DOHH2 (cell line): ENCODE results near the gene TAF5.

ENCODE experiments used
- H3F3A ChIP-seq: fragments of 200-600 bp; sonication (generic), shearing (Covaris generic); 2 replicates; pipeline ENCODE4 v1.6.0; 2016; ENCODE audit warnings: antibody characterized with exemption, mild to moderate bottlenecking; ENCODE audit not compliant: control insufficient read depth, insufficient read depth
- H3K27ac ChIP-seq: fragments of 200-600 bp; sonication (generic); 2 replicates; pipeline ENCODE4 v1.5.1; 2014; ENCODE audit warnings: low read depth, mild to moderate bottlenecking, low read length, moderate library complexity
- H3K27me3 ChIP-seq: fragments of 200-600 bp; sonication (generic); 2 replicates; pipeline ENCODE4 v1.6.1; 2014; ENCODE audit warnings: mild to moderate bottlenecking, low read length, mixed read lengths; ENCODE audit not compliant: control insufficient read depth
- H3K36me3 ChIP-seq: fragments of 200-600 bp; sonication (generic); 2 replicates; pipeline ENCODE4 v1.6.1; 2014; ENCODE audit warnings: mild to moderate bottlenecking, low read length, moderate library complexity, mixed read lengths; ENCODE audit not compliant: control insufficient read depth
- H3K4me1 ChIP-seq: fragments of 200-600 bp; sonication (generic); 2 replicates; pipeline ENCODE4 v1.6.1; 2014; ENCODE audit warnings: mild to moderate bottlenecking, low read length, mixed read lengths; ENCODE audit not compliant: control insufficient read depth
- H3K4me2 ChIP-seq: fragments of 200-600 bp; sonication (generic); 2 replicates; pipeline ENCODE4 v1.6.0; 2014; ENCODE audit warnings: mild to moderate bottlenecking, low read length, moderate library complexity
- H3K4me3 ChIP-seq: fragments of 200-600 bp; sonication (generic); 2 replicates; pipeline ENCODE4 v1.5.1; 2014; ENCODE audit warnings: mild to moderate bottlenecking, low read length, mixed read lengths
- H3K79me2 ChIP-seq: fragments of 200-600 bp; sonication (generic); 2 replicates; pipeline ENCODE4 v1.6.1; 2014; ENCODE audit warnings: mild to moderate bottlenecking, low read length, mixed read lengths; ENCODE audit not compliant: control insufficient read depth
- H3K9me2 ChIP-seq: fragments of 200-600 bp; sonication (generic); replicated peaks from 2 replicates; pipeline ENCODE4 v1.6.1; 2014; ENCODE audit warnings: mild to moderate bottlenecking, low read length, mixed read lengths; ENCODE audit not compliant: control insufficient read depth
- H3K9me3 ChIP-seq: fragments of 200-600 bp; sonication (generic); 2 replicates; pipeline ENCODE4 v1.6.1; 2014; ENCODE audit warnings: antibody characterized with exemption, low read length, mixed read lengths; ENCODE audit not compliant: control insufficient read depth, insufficient read depth
- H4K20me1 ChIP-seq: fragments of 200-600 bp; sonication (generic); 2 replicates; pipeline ENCODE4 v1.6.0; 2014; ENCODE audit warnings: low read depth, mild to moderate bottlenecking, antibody characterized with exemption, low read length, moderate library complexity; ENCODE audit not compliant: control insufficient read depth, insufficient read depth
- CTCF ChIP-seq: fragments of 200-600 bp; sonication (generic); IDR thresholded peaks from one replicate; pipeline ENCODE4 v1.5.1; 2014; ENCODE audit warnings: antibody characterized with exemption, mild to moderate bottlenecking, low read depth, low read length; ENCODE audit not compliant: poor library complexity, severe bottlenecking
- EZH2phosphoT487 ChIP-seq: fragments of 200-600 bp; sonication (generic); IDR thresholded peaks from 2 replicates; pipeline ENCODE4 v1.6.1; 2017; ENCODE audit warnings: borderline replicate concordance, mild to moderate bottlenecking, antibody characterized with exemption, low read length, moderate library complexity, mixed read lengths

Gene TAF5

DNA sequence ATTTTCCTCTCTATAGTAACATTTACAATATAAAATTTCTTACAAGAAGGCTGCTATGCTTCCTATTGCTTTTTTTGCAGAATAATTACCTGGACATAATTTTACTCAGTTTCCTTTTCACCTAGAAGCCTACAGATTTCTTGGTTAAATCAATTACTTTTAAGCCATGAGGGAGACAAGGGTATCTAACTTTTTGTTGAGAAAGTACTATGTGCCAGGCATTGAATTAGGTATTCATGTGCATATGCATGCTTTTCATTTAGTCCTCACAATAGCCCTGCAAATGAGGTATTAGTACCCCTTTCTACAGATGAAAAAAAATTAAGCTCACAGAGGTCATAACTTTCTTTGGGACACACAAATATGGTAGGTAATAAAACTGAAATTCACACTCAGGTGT lies 33.2 kb upstream of the TAF5 start:
- TF ChIP-seq CTCF (no peak), EZH2phosphoT487 (no peak)
- no peak overlapping the region for H3K4me2 ChIP-seq
- H3F3A ChIP-seq, result peaks cover 10% of the 10 kb centered on the region
- no peaks in the 10 kb centered on the region; the same call in 1 of the 2 replicates for H3K79me2 ChIP-seq
- no peaks in the 10 kb centered on the region for H3K9me3 ChIP-seq
- no peak overlapping the region for H3K4me3 ChIP-seq
- no peak overlapping the region for H3K27ac ChIP-seq
- H3K4me1 ChIP-seq, result no peaks in the 10 kb centered on the region
- H3K36me3 ChIP-seq, result peaks cover 60% of the 10 kb centered on the region
- no peaks in the 10 kb centered on the region for H4K20me1 ChIP-seq
- H3K27me3 ChIP-seq, result no peaks in the 10 kb centered on the region
- no peaks in the 10 kb centered on the region for H3K9me2 ChIP-seq

DNA sequence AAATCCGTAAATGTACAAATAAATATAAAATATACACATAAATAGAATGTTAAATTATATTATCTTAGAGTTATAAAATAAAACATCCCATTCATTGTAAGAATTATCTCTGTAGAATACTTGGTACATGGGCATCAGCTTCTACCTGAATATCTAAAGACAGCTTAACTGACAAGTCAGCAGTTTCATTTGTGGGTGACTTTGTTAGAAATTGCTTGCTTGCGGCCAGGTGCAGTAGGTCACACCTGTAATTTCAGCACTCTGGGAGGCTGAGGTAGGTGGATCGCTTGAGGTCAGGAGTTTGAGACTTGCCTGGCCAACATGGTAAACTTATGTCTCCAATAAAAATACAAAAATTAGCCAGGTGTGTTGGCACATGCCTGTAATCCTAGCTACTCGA lies 31.4 kb upstream of the TAF5 start:
- no peaks in the 10 kb centered on the region for H4K20me1 ChIP-seq
- H3K9me2 ChIP-seq, result no peaks in the 10 kb centered on the region
- H3F3A ChIP-seq, result peaks cover 10% of the 10 kb centered on the region
- no peaks in the 10 kb centered on the region for H3K4me1 ChIP-seq
- H3K27ac ChIP-seq, result no peak overlapping the region
- H3K27me3 ChIP-seq, result no peaks in the 10 kb centered on the region
- TF ChIP-seq EZH2phosphoT487 (no peak), CTCF (no peak)
- no peaks in the 10 kb centered on the region for H3K9me3 ChIP-seq
- no peaks in the 10 kb centered on the region; the same call in 1 of the 2 replicates for H3K79me2 ChIP-seq
- H3K36me3 ChIP-seq, result peaks cover 55% of the 10 kb centered on the region
- H3K4me3 ChIP-seq, result no peak overlapping the region
- no peak overlapping the region for H3K4me2 ChIP-seq

GRCh38 chr10:103350175-103350516 lies 17.6 kb upstream of the TAF5 start:
- H3K4me2 ChIP-seq, result peak overlapping the region; percentile 99
- peak overlapping the region; percentile 98 for H3K4me3 ChIP-seq
- no peak for TF ChIP-seq EZH2phosphoT487
- TF ChIP-seq CTCF, result no peak
- no peaks in the 10 kb centered on the region for H3K9me3 ChIP-seq
- peak overlapping the region; percentile 72; the same call in 1 of the 2 replicates for H3K27ac ChIP-seq
- no peaks in the 10 kb centered on the region for H3K9me2 ChIP-seq
- H3F3A ChIP-seq, result 0 out of 2 replicates have a peak, but pooled peaks cover 5% of the 10 kb centered on the region
- H3K36me3 ChIP-seq, result peaks cover 39% of the 10 kb centered on the region
- H3K27me3 ChIP-seq, result no peaks in the 10 kb centered on the region
- H3K4me1 ChIP-seq, result peaks cover 36% of the 10 kb centered on the region
- H4K20me1 ChIP-seq, result no peaks in the 10 kb centered on the region
- peaks cover 32% of the 10 kb centered on the region for H3K79me2 ChIP-seq
